GM19351 (cell line): Measurements from ENCODE around the gene IGDCC3.
"Not testable (repeated sequence)": the region's sequence is repeated elsewhere in the genome, so short reads cannot be mapped to it uniquely, and the experiment has no call there.

Source experiments
- ATAC-seq: cut with Tn5 transposase; IDR thresholded peaks from one replicate; pipeline ENCODE4 v1.9.1; 2021; ENCODE audit warnings: mild to moderate bottlenecking, moderate library complexity; ENCODE audit not compliant: unreplicated experiment

IGDCC3 gene

DNA sequence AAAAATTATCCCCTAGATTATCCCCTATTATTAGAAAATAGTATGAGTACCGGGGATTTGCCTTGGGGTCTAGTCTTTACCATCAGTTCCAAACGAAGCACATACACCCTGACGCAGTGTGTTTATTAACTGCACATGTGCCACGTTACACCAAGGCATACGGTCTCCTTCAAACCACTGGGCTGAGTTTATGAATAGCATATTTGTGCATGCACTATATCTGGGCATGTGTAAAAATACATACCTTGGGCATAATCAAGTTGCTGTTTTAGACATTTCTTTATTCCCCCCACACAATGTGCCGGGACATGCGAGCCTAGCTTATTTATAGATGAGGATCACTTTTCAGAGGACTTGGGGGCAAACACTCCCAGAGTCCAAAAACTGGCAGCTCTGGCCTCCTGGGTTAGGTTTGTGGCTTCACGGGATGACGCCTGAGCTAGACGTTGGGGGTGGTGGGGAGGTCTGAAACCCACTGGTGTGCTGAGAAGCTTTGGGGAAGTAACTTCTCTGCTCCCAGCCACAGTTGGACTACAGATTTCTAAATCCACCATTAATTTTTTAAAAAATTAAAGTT, 28.7 kb upstream of the IGDCC3 start:
- ATAC-seq, result no peak

DNA sequence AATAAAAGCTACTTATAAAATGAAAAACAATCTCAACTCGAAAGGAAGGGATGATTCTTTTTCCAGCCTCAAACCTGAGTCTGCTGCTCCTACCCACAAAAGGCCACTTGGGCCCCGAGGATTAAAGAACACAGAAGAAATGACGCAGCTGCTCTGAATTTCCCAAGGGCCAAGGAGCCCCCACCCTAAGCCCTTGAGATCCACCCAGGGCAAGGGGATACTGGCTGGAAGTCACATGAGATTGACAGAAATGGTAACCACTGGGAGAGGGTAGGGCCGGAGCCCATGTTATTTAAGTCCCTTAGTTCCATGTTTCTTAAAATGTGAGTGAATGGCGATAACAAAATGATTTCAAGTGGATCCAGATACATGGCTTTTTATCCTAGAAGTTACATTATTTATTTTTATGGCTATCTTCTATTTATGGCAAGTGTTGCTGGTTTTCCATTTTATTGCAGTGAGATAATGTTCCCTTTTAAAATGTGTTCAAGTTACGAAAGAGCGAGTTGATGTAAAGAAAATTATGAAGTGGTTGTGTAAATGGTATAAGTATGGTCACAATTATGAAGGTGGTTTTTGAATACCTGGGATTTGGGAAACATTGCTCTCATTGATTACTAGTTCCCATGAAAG, 28.1 kb upstream of the IGDCC3 start:
- ATAC-seq, result no peak

DNA sequence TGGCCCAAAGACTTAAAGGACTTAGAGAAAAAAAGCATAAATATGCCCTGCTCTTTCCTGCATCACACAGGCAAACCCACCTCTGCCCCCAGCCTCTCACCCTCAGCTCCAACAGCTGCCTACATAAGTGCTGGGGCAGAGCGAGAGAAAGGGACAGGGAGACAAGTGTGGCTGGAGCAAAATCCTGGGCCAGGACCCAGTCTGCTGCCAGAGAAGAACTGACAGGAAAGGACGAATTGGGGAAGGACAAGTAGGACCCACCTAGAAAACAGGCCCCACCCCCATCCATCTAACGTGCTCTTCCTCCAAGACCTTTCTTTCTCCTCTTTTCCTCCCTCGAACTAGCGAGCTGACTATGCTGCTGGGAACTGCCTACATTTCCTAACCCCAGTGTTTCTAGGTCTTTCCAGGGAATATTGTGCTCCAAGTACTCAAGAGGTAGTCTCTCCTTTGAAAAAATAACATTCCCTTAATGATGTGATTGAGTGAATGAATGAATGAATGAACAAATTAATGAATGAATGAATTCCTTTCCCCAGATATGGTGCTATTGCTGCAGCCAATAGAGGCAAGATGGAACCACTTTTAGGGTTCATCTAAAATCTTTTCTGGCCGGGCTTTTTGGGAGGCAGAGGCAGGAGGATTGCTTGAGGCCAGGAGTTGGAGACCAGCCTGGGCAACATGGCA, 26.5 kb upstream of the IGDCC3 start:
- no peak for ATAC-seq

DNA sequence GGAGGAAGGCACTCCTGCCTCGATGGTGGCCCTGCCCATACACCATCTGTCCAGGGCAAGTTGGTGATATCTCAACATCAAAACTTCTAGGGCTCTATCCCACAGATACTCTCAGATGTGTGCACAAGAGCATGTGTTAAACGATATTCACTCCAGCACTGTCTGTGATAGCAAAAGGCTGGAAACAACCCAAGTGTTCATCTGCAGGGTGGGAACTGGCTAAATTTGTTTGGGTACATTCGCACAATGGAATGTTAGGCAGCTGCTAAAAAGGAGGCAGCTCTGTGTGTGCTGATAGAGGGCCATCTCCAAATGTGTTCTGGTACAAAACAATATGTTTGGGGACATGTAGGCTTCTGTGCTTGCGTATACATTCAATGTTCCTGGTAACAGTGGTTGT, 25.2 kb upstream of the IGDCC3 start:
- no peak for ATAC-seq

DNA sequence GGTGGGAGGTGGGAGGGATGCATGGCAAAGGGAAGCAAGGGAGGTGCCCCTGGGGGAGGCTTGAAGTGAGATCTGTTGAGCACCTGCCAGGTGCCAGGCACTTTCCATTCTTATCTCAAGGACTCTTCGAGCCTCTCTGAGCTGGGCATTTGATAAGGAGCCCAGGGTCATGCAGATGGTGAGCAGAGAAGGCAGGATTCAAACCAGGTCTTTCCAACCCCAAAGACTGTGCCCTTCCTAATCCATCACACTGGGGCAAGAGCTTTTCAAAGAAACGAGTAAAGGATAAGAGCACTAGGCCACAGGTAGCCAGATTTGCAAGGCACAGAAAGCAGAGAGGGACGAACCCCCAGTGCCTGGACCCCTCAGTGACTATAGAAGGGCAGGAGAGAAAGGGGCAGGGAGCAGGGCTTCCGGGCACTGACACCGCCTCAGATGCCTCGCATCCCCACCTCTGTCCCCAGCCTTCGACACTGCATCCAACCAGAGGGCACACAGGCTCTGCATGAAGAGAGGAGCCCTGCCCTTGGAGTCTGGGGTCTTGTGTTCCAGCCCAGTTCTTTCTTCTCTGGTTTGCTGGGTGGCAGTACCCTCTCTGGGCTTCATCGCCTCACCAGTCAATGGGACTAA, 23.9 kb upstream of the IGDCC3 start:
- no peak for ATAC-seq

DNA sequence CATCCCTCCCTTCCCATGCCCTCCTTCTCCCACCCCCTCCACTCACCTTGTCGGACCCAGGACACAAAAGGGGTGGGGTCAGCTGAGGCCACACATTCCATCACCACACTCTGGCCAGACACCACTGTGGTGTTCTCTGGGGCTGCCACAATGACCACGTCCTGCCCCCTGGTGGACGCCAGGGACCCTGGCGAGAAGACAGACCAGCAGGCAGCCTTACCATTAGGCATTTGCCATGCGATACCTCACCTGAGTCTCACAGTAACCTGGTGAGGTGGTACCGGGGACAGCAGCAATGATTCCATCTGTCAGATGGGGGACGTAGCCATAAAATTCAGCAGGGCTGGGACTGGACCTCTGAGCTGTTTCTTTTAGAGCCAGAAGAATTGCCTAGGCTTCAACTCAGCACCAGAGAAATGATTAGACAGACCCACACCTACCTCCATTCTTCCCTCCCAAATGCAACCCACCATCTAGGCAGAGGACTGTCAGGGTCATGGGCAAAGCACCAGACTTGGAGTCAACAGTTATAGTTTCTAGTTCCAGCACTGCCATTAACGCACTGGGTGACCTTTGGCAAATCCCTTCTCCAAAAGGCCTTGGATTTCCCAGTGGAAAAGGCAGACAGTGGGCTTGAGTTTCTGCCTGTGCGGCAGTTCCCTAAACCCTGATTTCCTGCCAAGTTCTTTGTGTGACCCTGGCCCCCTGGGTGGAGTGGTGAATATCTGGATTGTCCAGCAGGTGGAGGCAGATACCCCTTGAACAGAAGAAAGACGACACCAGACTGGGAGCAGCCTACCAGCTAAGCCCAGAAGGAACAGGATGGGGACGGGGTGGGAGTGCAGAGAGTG, 23.2 kb upstream of the IGDCC3 start:
- ATAC-seq, result no peak

DNA sequence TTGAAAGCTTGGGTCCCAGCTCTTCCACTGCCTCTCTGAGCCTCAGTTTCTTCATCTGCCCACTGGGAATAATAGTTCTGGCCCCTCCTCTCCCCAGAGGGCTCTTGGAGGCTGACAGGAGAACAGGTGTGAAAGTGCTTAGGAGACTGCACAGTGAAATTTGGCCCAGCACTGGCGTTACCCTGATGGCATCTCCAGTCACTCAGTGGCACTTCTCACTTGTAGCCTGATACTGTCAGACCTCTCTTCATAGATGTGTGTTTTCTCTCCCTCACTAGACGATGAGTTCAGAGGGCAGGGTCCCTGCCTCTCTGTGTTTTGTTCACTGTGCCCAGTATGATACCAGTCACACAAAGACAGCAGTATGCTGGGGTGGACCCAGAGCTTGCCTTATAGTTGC, 22.2 kb upstream of the IGDCC3 start:
- no peak for ATAC-seq

DNA sequence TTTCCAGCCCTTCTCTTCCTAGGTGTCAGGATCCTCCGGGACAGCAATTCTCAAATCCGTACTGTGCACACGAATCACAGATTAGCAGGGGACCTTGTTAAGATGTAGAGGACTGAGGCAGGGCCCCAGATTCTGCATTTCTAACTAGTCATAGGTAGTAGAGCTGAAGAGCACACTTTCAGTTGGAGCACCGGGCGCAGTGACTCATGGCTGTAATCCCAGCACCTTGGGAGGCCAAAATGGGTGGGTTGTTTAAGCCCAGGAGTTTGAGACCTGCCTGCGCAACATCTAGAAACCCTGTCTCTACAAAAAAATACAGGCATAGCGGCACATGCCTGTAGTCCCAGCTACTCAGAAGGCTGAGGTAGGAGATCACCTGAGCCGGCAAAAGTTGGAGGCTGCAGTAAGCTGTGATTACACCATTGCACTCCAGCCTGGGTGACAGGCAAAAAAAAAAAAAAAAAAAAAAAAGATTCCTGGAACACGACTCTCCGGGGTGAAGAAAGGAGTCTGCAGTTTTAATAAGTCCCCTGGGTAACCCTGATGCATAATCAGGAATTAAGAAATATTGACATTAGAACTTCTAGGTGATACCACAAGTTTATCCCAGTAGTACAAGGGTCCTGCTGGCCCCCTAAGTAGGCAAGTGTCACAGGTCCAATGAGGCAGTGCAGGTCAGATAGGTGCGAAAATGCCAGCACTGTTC, 21.4 kb upstream of the IGDCC3 start:
- no peak for ATAC-seq

DNA sequence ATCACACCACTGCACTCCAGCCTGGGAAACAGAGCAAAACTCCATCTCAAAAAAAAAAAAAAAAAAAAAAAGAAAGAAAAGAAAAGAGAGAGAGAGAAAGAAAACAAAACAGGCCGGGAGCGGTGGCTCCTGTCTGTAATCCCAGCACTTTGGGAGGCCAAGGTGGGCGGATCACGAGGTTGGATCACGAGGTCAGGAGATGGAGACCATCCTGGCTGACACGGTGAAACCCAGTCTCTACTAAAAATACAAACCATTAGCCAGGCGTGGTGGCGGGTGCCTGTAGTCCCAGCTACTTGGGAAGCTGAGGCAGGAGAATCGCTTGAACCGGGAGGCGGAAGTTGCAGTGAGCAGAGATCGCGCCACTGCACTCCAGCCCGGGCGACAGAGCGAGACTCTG, 20.7 kb upstream of the IGDCC3 start:
- not testable (repeated sequence) for ATAC-seq

DNA sequence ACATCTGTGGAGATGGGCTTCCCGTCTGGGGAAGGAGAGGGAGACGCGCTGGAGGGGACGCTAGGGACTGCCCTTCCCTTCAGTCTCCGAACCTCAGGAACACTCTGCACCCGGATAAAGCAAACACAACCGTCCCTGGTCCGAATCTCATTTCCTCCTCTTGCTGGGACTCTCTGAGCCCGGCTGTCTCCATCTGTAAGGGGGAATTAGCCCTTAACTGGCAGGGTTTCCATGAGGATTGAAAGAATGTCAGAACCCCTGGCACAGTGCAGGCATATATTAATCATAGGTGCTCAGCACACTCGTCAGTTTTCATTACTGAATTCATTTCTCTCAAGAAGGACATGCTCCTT, 19.1 kb upstream of the IGDCC3 start:
- no peak for ATAC-seq

DNA sequence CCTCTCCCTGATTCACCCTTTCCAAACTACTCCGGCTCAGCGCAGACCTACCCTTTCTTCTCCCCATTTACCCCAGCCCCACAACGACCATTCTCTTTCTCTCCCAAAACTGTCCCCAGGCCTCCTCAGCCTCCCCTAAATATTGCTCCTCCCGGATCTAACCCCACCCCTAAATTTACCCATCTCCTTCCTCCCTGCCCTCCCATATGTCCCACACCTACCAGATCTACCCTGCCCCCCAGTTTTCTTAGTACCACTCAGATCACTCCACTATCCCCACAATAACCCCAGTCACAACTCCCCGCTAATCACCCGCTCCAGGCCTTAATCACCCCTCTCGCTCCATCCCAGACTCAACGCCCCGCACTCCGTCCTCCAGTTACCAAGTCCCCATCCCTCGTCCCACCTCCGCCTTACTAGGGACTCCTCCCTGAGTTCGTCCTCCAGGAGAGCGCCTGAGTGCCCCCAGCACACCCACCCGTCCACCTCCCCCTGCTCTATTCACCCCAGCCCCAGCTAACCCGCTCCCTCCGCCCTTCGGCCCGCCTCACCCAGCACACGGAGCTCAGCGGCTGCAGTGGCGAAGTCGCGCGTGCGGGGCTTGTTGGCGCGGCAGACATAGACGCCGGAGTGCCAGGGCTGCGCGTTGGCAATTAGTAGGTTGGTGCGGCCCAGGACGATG, 18.6 kb upstream of the IGDCC3 start:
- no peak for ATAC-seq

DNA sequence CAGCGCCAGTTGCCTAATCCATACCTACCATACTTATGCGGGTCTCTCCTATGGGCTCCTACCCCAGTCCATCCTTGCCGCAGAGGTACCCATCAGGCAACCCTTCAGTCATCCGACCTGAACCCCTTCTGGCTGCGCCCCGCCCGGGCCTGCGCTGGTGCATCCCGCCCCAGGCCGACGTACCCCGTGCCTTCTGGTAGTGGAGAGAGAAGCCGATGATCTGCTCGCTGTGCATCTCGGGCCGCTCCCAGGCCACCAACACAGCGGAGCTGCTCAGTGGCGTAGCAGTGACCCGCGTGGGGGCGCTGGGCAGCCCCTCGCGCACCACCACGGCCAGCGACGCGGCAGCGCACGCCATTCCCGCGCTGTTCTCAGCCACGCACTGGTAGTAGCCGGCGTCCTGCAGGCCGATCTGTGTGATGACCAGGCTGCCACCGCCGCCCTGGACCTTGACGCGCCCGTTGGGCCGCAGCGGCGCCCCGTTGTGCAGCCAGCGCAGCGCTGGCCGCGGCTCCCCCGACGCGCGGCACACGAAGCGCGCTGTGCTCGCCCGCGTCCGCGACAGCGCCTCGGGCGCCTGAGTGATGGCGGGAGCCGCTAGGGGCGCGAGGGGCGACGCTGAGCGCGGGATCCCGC, 17.9 kb upstream of the IGDCC3 start:
- ATAC-seq, result no peak

DNA sequence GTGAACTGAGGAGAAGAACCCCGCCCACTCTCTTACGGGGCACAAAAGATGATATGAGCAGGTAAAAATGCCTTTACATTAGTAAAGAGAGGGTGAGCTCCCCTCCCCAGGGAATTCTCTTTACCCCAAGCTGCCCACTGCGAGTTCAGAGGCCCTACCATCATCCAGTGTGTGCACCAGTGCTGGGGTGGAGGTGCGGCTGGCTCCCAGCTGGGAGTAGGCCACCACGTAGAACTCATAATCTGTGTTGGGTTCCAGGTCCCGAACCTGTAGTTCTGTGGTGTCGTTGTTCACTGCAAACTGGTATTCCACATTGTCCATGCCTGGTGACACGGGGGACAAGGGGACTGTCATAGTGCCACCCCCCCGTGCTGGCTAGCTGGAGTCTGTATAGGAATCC, 17.1 kb upstream of the IGDCC3 start:
- no peak for ATAC-seq

DNA sequence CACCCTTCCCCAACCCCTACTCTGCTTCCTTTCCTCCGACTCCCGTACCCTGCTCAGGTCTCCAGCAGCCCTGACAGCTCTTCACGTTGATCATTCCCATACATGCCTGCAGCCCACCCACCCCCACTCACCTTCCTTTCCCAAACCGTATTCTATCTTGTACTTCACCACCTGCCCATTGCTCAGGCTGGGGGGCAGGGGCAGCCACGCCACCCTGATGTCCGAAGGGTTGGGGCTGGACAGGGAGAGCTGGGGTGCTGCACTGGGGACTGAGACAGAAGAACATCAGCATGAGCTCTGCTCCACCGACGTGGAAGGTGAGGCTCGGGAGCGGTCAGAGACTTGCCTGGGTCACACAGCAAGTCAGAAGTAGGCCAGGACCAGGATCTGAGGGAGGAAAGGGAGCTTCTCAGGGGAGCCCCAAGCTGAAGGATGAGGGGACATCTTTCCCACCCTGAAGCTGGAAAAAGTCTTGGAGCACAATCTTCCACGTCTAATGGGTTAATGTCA, 16.5 kb upstream of the IGDCC3 start:
- no peak for ATAC-seq

DNA sequence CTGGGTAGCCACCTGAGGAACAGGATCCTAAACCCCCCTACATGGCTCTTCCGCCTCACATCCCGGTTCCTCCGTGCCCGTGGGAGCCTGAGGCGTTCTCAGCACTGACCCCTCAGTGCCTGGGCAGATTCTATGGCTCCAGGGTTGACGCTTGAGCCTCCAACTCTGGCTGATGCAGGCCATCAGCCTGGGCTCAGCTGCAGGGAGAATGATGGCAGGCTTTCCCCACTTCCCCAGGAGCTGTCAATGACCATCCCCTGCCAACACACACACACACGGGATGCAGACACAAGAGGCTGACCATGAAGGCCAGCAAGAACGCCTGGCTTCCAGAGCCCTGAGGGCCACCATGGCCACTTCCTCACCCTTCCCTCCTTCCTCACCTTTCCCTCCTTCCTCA, 15.8 kb upstream of the IGDCC3 start:
- no peak for ATAC-seq

DNA sequence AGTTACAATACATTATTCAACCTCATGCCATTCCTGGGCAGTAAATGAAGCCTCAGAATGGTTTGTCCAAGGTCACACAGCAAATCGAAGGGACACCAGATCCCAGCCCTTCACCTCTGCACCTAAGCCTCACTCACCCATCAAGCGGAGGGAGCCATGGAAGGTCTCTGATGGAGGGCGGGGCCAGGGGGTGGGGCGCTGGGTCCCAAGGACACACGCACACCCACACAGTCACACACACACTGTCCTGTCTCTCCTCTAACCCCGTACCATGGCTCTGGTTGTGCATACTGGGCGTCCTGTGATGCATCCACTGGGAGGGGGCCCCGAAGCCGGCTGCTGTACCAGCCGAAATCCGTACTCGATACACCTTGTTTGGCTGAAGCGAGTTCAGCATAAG, 15.3 kb upstream of the IGDCC3 start:
- no peak for ATAC-seq

DNA sequence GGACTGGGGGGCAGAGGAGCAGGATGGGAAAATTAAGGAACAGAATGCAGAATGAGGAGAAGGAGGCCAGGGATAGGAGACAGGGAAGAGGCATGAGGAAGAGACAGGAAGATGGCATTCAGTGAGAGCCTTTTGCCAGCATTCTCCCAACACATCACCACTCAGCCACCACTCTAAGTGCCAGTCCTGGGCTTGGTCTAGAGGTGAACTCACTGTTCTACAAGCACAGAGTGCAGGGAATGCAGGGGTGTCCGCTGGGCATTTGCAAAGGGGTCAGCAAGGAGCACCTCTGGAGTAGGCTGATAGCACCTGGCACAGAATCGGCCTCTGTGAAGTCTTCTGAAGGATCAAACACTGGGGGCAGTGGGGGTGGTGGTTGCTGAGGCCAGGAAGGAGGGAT, 14.6 kb upstream of the IGDCC3 start:
- ATAC-seq, result no peak

DNA sequence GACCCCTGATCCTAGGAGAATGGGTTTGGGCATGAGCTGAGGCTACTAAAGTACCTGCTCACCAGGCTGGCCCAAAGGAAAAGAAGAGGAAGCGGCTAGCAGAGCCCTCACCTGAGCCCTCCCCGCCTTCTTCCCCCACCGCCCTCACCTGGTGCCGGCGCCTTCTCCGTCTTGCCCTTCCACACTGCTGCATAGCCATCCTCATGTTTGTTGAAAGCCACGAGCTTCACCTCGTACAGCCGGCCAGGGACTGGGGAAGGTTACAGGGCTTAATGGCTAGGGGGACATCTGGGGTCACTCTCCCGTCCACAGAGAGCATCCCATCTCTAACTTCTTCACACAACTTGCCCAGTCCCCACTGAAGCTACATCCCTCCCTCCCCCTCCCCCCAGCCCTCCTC, 13.9 kb upstream of the IGDCC3 start:
- ATAC-seq, result no peak

DNA sequence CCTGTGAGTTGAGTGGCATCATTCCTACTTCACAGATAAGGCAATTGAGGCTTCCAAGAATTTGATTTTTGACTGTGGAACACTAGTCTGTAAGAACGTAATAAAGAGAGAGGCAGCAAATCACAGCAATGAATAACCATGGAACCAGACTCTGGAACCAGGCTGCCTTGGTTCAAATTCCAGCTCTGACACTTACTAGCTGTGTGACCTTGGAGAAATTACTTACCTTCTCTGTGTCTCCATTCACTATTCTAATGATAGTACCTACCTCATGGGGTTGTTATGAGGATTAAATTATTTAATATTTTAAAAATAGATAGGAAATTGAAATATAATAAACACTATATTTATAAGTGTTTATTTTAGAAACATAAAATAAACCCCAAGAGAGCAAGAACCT, 12.6 kb upstream of the IGDCC3 start:
- ATAC-seq, result no peak

DNA sequence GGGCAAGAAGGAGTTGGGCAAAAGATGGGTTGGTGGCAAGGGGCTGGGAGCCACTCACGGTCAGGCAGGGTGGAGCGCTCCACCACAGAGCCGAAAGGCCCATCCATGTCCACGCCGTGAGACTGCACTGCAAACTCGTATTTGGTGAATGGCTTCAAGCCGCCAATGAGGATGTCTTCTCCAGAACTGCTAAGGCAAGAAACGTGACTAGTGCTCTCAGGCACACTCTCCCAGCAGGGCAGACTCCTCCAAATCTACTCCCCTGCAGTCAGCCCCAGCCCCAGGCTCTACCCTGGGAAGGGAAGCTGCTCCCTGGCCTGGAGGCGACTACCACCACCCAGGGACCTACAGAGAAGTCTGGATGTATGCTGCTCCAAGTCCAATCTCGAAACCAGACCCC, 11.4 kb upstream of the IGDCC3 start:
- no peak for ATAC-seq
